Measurements from ENCODE around the gene NUP160. TPM values are rescaled to one million over a fixed set of nuclear protein-coding genes. Genes with fewer than 3 reads are reported as not detected.

NUP160 gene
- total RNA-seq, 2 donors from 2014 or later, result 22.7 to 35.4 TPM

DNA sequence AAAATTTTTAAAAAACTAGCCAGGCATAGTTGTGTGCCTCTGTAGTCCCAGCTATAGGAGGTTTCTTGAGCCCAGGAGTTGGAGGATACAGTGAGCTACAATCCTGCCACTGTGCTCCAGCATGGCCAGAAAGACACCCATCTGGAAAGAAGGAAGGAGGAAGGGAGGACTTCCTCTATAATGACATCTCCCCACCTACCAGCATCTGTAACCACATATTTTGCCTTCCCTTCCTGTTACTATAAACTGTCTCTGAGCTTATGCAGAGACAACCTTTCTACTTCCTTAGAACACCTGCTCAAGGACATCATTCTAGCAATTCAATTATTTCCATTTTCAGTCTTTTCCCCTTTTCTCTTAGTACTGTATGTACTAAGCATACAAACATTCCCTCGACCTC lies 2.2 kb upstream of the NUP160 start:
- H3K4me3 ChIP-seq, result no peak overlapping the region
- no peaks in the 10 kb centered on the region for H3K9me3 ChIP-seq
- no peak overlapping the region for H3K9ac ChIP-seq (ENCODE audit: low read depth in 2 of 2, low read length in 2 of 2)
- no peaks in the 10 kb centered on the region for H3K36me3 ChIP-seq
- H3K27ac ChIP-seq, result no peak overlapping the region
- intact Hi-C loops (cut with DNase I), result loop anchor here (10.0 kb wide), 1 partner anchor 476 kb away; the partner anchor contains the start of gene SPI1
- H3K4me1 ChIP-seq, result peaks cover 6% of the 10 kb centered on the region
- no peak for TF ChIP-seq CTCF (IDR thresholded peaks at IDR 0.05)
- DNase-seq, result no peak
- H3K27me3 ChIP-seq, result no peaks in the 10 kb centered on the region

- Histone ChIP-seq H3K4me3 (peak overlapping the region; percentile 76), H3K36me3 (no peaks in the 10 kb centered on the region), H3K27me3 (no peaks in the 10 kb centered on the region), H3K9me3 (no peaks in the 10 kb centered on the region), H3K9ac (ENCODE audit: low read depth in 2 of 2, low read length in 2 of 2) (peak overlapping the region; percentile 91 to 93), H3K4me1 (peaks cover 6% of the 10 kb centered on the region), H3K27ac (peak overlapping the region; percentile 86)
- DNase-seq, result no peak
- intact Hi-C loops (cut with DNase I), result no loop called here
- no peak for TF ChIP-seq CTCF (IDR thresholded peaks at IDR 0.05)
These were observed 578 bp upstream of the NUP160 start for GRCh38 chr11:47848700-47849155.

DNA sequence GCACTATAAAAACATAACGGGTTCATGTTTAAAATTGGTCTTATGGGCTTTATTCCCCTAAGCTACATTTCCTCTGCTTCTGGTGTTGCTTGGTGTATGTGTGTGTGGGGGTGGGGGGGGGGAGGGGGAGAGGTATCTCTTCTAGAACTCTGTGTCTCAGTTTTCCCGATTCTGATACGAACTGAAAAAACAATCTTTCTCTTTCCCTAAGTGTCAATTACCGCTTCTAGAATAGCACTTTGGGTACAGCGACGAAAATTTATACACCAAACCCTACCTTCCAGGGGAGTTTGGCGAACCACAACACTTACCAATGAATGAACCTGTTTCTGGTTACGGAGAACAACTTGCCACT lies 636 bp downstream of the NUP160 start:
- Histone ChIP-seq H3K9ac (ENCODE audit: low read depth in 2 of 2, low read length in 2 of 2) (peak overlapping the region; percentile 91 to 93), H3K36me3 (no peaks in the 10 kb centered on the region), H3K9me3 (no peaks in the 10 kb centered on the region), H3K4me1 (peaks cover 6% of the 10 kb centered on the region), H3K27ac (peak overlapping the region; percentile 86), H3K27me3 (no peaks in the 10 kb centered on the region), H3K4me3 (peak overlapping the region; percentile 76)
- intact Hi-C loops (cut with DNase I), result no loop called here
- TF ChIP-seq CTCF (IDR thresholded peaks at IDR 0.05), result no peak
- DNase-seq, result no peak

GRCh38 chr11:47846998-47847397 lies 1.2 kb downstream of the NUP160 start:
- intact Hi-C loops (cut with DNase I), result no loop called here
- Histone ChIP-seq H3K4me3 (no peak overlapping the region), H3K9me3 (no peaks in the 10 kb centered on the region), H3K4me1 (peaks cover 6% of the 10 kb centered on the region), H3K27me3 (no peaks in the 10 kb centered on the region), H3K9ac (ENCODE audit: low read depth in 2 of 2, low read length in 2 of 2) (no peak overlapping the region), H3K27ac (no peak overlapping the region), H3K36me3 (no peaks in the 10 kb centered on the region)
- no peak for TF ChIP-seq CTCF (IDR thresholded peaks at IDR 0.05)
- DNase-seq, result no peak

GRCh38 chr11:47843361-47844055 lies 4.6 kb downstream of the NUP160 start:
- intact Hi-C loops (cut with DNase I), result no loop called here
- no peaks in the 10 kb centered on the region for H3K36me3 ChIP-seq
- H3K4me1 ChIP-seq, result peaks cover 6% of the 10 kb centered on the region
- no peaks in the 10 kb centered on the region for H3K9me3 ChIP-seq
- H3K27ac ChIP-seq, result no peak overlapping the region
- no peak for DNase-seq
- H3K27me3 ChIP-seq, result no peaks in the 10 kb centered on the region
- H3K9ac ChIP-seq (ENCODE audit: low read depth in 2 of 2, low read length in 2 of 2), result no peak overlapping the region
- H3K4me3 ChIP-seq, result no peak overlapping the region
- TF ChIP-seq CTCF (IDR thresholded peaks at IDR 0.05), result no peak
